AG08395 (cell line): ENCODE measurements around the gene ASCC1.
"Not testable (repeated sequence)": the region's sequence is repeated elsewhere in the genome, so short reads cannot be mapped to it uniquely, and the experiment has no call there.

Experiments used
- DNase-seq: peaks from one replicate; pipeline ENCODE4 v3.0.0; 2012; ENCODE audit warnings: mixed read lengths, low spot score

ASCC1 gene

GRCh38 chr10:72219235-72219814 lies 3.2 kb upstream of the ASCC1 start:
- no peak for DNase-seq

DNA sequence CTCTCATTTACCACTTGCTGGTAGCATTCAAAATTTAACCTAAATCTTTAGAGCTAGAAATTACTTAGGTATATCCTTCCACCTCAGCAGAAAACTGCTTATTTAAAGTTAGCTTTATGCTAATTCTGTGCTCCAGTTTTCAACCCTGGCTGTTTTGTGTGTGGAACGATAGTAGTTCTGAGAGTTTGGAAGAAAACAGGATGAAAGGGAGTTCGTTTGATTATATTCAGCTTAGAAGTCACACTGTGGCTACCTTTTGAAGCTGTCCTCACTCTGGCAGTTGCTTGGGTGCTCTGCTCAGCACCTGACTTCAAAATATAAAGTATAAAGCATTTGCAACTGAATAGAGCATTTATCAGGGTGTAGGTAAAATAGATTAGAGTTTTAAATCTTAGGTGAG lies 2.6 kb upstream of the ASCC1 start:
- no peak for DNase-seq

DNA sequence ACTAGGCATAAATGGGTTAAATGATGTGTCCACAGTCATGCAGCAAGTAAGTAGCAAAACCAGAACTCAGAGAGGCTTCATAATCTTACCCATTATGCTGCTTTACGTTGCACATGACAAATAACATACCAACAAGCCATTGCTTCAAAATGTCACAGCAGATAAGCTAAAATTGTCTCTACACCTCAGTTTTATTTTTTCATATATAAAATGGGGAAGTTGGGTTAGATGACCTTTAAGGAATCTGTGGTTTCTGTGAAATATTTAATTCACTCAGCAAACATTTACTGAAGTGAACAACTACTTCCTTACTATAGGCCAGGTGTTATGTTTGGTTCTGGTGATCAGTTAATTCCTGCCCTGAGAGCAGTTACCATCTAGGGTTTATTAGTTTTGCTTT lies 2.2 kb upstream of the ASCC1 start:
- DNase-seq, result no peak

DNA sequence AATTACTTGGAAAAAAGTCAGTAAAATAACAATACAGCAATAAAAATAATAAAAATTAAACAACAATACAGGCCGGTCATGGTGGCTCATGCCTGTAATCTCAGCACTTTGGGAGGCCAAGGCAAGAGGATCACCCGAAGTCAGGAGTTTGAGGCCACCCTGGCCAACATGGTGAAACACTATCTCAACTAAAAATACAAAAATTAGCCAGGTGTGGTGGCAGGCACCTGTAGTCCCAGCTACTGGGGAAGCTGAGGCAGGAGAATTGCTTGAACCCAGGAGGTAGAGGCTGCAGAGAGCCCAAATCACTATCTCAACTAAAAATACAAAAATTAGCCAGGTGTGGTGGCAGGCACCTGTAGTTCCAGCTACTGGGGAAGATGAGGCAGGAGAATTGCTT lies 4.2 kb downstream of the ASCC1 start:
- DNase-seq, result not testable (repeated sequence)

GRCh38 chr10:72211381-72211780 lies 4.7 kb downstream of the ASCC1 start:
- not testable (repeated sequence) for DNase-seq

DNA sequence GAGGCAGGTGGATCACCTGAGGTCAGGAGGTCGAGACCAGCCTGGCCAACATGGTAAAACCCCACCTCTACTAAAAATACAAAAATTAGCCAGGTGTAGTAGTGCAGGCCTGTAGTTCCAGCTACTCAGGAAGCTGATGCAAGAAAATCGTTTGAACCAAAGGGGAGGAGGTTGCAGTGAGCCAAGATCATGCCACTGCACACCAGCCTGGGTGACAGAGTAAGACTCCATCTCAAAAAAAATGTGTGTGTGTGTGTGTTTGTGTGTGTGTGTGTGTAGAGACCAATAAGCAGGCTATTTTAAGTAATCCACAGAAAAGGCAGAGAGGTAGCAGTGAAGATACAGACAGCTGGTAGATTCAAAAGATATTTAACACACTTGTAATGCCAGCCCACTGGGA lies 7.5 kb downstream of the ASCC1 start:
- not testable (repeated sequence) for DNase-seq

GRCh38 chr10:72206511-72207229 lies 9.4 kb downstream of the ASCC1 start:
- DNase-seq, result no peak

DNA sequence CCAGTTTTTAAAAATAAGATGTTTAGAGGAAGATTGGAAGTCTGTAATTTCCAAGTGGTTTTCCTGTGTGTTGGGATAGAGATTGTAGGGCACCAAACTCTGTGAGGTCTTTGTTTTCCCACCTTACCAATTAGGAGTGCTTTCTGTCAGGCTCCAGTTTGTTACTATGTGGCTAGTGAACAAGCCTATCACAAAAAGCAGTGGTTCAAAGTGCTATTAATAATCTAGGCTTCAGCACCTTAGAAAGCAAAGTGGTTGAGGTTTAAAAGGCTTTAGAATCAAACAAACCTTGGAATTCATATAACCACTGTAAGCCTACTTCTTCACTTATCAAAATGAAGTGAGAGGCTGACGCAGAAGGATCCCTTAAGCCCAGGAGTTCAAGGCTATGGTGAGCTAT lies 11.4 kb downstream of the ASCC1 start:
- DNase-seq, result no peak

DNA sequence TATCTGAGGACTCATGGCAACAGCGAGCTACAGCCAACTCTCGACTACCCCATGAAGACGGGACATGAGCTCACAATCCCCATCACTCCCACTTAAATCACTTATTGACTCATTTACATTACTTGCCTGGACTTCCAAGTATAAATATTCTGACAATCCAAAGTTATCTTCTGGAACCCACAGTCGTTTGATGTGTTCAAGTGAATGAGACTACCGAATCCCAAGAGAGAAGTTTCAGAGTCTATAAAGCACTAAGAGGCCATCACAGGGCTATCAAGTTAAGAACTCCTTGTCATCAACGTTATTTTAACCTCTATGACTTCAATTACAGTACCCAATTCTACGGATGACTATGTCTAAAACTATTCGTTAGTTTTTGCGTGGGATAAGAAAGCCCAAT lies 11.8 kb downstream of the ASCC1 start:
- DNase-seq, result no peak

DNA sequence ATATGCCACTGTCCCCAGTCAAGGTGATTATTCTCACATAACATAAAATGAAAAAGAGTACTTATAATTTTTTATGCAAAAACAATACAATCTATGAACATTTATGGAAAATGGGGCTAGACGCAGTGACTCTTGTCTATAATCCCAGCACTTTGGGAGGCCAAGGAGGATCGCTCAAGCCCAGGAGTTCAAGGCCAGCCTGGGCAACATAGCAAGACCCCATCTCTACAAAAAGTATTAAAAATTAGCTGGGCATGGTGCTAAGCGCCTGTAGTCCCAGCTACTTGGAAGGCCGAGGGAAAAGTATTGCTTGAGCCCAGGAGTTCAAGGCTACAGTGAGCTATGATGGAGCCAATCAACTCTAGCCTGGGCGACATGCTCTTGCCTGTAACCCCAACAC lies 14.8 kb downstream of the ASCC1 start:
- DNase-seq, result no peak

DNA sequence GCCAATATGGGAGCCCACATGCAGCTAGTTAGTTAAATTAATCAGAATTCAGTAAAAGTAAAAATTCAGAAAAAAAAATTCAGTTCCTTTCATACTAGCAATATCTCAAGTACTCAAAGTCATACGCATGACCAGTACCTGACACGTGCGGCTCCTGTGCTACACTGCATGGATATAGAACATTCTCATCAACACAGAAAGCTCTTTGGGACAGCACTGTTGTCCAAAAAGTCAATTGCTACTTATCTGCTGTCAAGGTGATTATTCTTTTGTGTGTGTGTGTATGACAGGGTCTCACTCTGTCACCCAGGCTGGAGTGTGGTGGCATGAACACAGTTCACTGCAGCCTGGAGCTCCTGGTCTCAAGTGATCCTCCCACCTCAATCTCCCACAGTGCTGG lies 15.2 kb downstream of the ASCC1 start:
- DNase-seq, result no peak

DNA sequence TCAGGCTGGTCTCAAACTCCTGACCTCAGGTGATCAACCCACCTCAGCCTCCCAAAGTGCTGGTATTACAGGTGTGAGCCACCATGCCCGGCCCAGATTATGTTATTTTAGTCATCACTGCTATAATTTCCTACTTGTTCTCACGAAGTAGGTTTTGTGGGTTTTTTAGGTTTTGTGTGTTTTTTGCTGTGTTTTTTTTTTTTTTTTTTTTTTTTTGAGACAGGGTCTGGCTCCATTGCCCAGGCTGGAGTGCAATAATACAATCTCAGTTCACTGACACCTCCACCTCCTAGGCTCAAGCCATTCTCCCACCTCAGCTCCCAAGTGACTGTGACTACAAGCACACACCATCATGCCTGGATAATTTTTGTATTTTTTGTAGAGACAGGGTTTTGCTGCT lies 21.1 kb downstream of the ASCC1 start:
- no peak for DNase-seq

DNA sequence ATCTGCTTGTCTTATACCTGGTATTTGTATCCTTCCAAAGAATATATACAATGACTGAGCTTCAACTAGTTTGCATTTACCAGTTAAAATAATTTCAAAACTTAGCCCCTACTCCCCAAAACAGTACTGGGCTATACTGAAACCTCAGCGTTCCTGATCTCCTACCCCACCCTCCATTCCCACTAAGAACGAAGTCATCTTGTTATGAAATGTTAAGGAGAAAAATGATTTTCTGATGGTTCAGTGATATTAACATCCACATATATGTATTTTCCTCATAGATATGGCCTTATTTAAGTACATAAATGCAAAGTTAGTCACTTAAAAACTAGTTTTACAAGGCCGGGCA lies 29.1 kb downstream of the ASCC1 start:
- no peak for DNase-seq

DNA sequence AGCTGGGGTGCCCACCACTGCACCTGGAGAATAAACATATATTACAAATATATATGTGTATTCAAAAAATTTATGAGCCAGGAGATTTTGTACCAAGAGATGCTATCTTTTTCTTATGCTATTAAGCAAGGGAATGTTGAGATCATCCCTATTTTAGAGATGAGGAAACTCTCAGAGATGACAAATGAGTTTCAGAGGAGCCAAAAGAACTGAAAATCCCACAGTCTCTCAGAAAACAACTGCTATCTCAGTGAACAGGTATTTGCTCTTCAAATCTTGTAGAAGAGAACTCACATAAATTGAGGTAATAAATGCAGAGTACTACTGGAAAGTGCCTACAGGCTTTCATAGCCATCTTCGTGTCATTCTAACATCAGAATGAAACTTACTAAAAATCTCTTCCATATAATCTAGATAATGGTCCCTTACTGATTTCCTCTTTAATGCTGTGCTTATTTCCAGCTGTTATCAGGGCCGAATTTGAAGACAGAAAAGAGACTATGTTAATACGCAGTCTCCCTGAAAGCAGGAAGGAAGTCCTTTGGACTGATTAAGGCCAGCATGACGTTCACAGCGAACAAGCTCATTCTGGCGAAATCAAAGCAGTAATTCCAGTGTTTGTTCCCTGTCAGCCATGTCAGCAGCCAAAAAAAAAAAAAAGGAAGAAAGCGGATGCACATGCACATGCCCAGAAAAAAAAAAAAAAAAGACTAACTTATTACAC lies 29.7 kb downstream of the ASCC1 start:
- DNase-seq, result peak; percentile 51

DNA sequence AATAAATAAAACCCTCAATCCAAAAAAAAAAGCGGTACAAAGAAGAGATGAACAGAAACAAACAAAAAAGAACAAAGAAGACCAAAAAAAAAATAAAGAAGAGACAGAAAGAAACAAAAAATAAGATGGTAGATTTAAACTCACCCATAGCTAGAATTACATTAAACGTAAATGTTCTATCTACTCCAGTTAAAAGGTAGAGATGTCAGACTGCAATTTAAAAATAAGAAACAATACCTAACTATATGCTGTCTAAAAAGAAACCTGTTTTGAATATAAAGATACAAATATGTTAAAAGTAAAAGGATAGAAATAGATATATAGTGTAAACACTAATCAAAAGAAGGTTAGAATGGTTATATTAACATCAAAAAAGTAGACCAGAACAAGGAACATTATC lies 31.9 kb downstream of the ASCC1 start:
- no peak for DNase-seq

DNA sequence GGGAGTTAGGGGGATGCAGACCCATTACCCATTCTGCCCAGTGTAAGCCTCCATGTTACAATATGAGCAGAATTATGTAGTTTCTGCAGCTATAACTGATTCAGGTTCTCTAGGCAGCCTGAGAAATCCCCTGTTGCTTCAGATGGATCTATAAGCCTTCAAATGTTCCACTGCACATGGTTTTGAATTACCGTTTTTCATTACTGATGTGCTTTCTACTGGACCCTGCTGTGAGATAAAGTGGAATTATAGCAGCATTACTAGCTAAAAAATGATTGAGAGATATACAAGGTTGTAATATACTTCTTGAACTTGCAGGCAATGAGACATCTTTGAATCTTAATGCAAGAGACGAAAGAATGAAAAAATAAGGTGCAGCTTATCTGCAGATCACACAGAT lies 38.6 kb downstream of the ASCC1 start:
- DNase-seq, result no peak

GRCh38 chr10:72176701-72177100 lies 39.4 kb downstream of the ASCC1 start:
- DNase-seq, result no peak

- peak; percentile 17 for DNase-seq
Measured at GRCh38 chr10:72175149-72175548, 40.9 kb downstream of the ASCC1 start.

DNA sequence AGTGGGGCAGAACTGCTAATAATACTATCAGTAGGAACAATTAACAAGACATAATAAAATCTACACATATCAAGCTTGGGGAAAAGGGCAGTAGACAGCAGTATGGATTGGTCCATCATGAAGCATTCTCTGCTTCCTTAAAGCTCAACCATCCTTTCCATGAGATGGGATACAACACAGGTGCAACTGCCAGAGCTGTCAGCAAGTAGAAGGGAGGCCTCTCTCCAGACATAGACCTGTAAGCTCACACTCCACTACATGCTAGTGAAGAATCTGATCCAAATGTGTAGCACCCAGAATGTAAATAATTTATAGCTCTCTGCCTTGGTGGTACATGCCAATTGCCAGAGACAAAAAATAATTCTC lies 41.8 kb downstream of the ASCC1 start:
- no peak for DNase-seq

GRCh38 chr10:72173619-72174296 lies 42.3 kb downstream of the ASCC1 start:
- DNase-seq, result no peak

DNA sequence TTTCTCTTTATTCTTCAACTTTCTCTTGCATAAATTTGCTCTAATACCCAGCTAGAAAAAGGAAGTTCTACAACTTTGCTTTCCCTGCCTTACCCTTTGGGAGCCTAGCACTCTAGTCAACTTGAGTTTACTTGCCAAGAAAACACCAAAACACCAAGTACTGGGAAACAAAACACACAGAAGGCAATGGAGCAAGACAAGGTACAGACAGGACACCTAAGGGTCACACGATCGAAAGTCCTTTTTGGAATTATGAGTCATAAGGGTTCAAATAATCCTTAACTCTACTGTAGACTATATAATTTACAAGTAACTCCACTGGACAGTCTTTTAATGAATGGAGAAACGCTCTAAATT lies 42.8 kb downstream of the ASCC1 start:
- DNase-seq, result no peak

DNA sequence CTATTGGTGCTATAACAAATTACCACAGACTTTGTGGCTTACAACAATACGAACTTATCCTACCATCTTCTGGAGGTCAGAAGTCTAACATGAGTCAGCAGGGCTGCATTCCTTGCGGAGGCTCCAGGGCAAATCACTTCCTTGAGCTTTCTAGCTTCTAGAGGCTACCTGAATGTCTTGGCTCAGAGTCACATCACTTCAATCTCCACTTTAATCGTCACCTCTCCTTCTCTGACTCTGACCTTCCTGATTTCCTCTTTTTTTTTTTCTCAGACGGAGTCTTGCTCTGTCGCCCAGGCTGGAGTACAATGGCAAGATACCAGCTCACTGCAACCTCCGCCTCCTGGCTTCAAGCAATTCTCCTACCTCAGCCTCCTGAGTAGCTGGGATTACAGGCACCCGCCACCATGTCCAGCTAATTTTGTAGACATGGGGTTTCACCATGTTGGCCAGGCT lies 44.9 kb downstream of the ASCC1 start:
- DNase-seq, result peak; percentile 54

DNA sequence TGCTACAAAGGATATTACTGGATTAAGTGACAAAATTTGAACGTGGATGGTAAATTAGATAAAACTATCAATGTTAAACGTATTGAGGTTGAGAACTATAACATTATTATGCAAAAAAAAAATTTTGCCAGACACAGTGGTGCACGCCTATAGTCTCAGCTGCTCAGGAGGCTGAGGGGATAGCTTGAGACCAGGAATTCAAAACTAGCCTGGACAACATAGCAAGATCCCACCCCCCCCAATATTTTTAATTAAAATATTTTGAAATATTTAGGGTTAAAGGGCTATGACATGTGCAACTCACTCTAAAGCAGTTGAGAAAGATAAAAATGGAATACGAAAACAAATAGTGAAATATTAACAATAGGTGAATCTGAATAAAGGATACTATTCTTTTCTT lies 45.3 kb downstream of the ASCC1 start:
- no peak for DNase-seq
